ENCODE results near the gene ABCB11.

GRCh38 chr2:168913495-168913894 lies 117.6 kb downstream of the ABCB11 start:
- TF ChIP-seq POLR2A (IDR thresholded peaks at IDR 0.05; ENCODE audit: low read length) (no peak), GATA1 (IDR thresholded peaks at IDR 0.05; ENCODE audit: low read depth, low read length) (no peak)

All from erythroblast (primary cell).